ENCODE measurements around the gene SURF2.

The SURF2 gene

GRCh38 chr9:133349965-133350616 lies 6.3 kb upstream of the SURF2 start:
- no peak for TF ChIP-seq CTCF (conservative IDR thresholded peaks at IDR 0.05)
- H3K27ac ChIP-seq, result peak overlapping the region; percentile 95

GRCh38 chr9:133351526-133351907 lies 4.8 kb upstream of the SURF2 start:
- TF ChIP-seq CTCF (conservative IDR thresholded peaks at IDR 0.05), result no peak
- no peak for TF ChIP-seq ZFX (IDR thresholded peaks at IDR 0.05)
- no peak overlapping the region; the same call in 1 of the 2 replicates for H3K27ac ChIP-seq

- H3K27ac ChIP-seq, result no peak overlapping the region; the same call in 1 of the 2 replicates
- TF ChIP-seq CTCF (conservative IDR thresholded peaks at IDR 0.05), result peak; percentile 84
- TF ChIP-seq ZFX (IDR thresholded peaks at IDR 0.05), result no peak
Measured at GRCh38 chr9:133351908-133352634, 4.3 kb upstream of the SURF2 start.

- no peak overlapping the region for H3K27ac ChIP-seq
- TF ChIP-seq ZFX (IDR thresholded peaks at IDR 0.05) (no peak), CTCF (conservative IDR thresholded peaks at IDR 0.05) (no peak)
Measured at GRCh38 chr9:133352635-133353340, 3.6 kb upstream of the SURF2 start.

GRCh38 chr9:133353548-133353947 lies 2.8 kb upstream of the SURF2 start:
- TF ChIP-seq CTCF (conservative IDR thresholded peaks at IDR 0.05) (no peak), ZFX (IDR thresholded peaks at IDR 0.05) (no peak)
- H3K27ac ChIP-seq, result no peak overlapping the region

- no peak for TF ChIP-seq ZFX (IDR thresholded peaks at IDR 0.05)
- no peak for TF ChIP-seq CTCF (conservative IDR thresholded peaks at IDR 0.05)
- no peak overlapping the region; the same call in 1 of the 2 replicates for H3K27ac ChIP-seq
Measured at GRCh38 chr9:133354766-133355165, 1.6 kb upstream of the SURF2 start.

GRCh38 chr9:133355881-133356357 lies 431 bp upstream of the SURF2 start:
- peak overlapping the region; percentile 81 for H3K27ac ChIP-seq
- TF ChIP-seq CTCF (conservative IDR thresholded peaks at IDR 0.05) (no peak), ZFX (IDR thresholded peaks at IDR 0.05) (peak; percentile 50; the same call in 1 of the 2 replicates)
